HCT116 (cell line): ENCODE measurements around the gene DLL1. TPM values are rescaled to one million over a fixed set of nuclear protein-coding genes. Genes with fewer than 3 reads are reported as not detected.

Source experiments
- ATAC-seq: fragments of 200-7000 bp; cut with Tn5 transposase; 2 replicates; pipeline ENCODE4 v1.9.1; 2020; ENCODE audit warnings: mild to moderate bottlenecking, moderate library complexity
- BruUV-seq: library from RNA; stranded (reverse); fragments of 400-500 nt; replicated peaks from 2 replicates; lab custom pipeline; 2021; lab: Mats Ljungman, UMichigan
- CTCF ChIA-PET: fragments of 300-600 bp; sonication (Branson Sonifier 250); formaldehyde crosslinking; loops from one replicate; lab custom pipeline; 2021; ENCODE audit warnings: antibody characterized with exemption; lab: Charles Lee
- POLR2A ChIA-PET: fragments of 300-600, 350-600 bp; sonication (Branson Sonifier 250); formaldehyde crosslinking; loops from one replicate; lab custom pipeline; 2021; ENCODE audit warnings: antibody characterized with exemption; lab: Charles Lee
- RAD21 ChIA-PET, 2 experiments: fragments of 300-600 bp; sonication (Branson Sonifier 250); formaldehyde crosslinking; loops; one replicate each; lab custom pipeline; 2023; ENCODE audit warnings: low total read pairs in 2 of 2; ENCODE audit not compliant: uncharacterized antibody in 2 of 2, unreplicated experiment in 2 of 2, low non-redundant PET in 1 of 2; lab: Charles Lee
- DNase-seq: peaks from one replicate; pipeline ENCODE4 v3.0.0-alpha.2; 2010; ENCODE audit warnings: low read depth, low spot score
- H2AFZ ChIP-seq: fragments of 200-600 bp; shearing (Covaris generic), sonication (generic); 2 replicates; pipeline ENCODE4 v1.6.1; 2017; ENCODE audit warnings: low read depth, mixed run types, mixed read lengths, antibody characterized with exemption, low read length; ENCODE audit not compliant: poor library complexity, severe bottlenecking
- H3K27ac ChIP-seq: 2 replicates; pipeline ENCODE4 v1.5.1; 2012; ENCODE audit warnings: low read depth, low read length
- H3K27me3 ChIP-seq: fragments of 200-600 bp; sonication (generic); 2 replicates; pipeline ENCODE4 v1.6.1; 2016; ENCODE audit warnings: mixed run types, low read length, mixed read lengths; ENCODE audit not compliant: insufficient read depth
- H3K36me3 ChIP-seq, 2 experiments: fragments of 200-500 bp in 1 of 2; fragments of 200-600 bp in 1 of 2; sonication (Bioruptor generic) in 1 of 2; sonication (generic) in 1 of 2; 2 replicates each; pipeline versions ENCODE4 v1.5.1 to v1.6.1; 2014 to 2016; ENCODE audit warnings: low read length in 2 of 2, inconsistent platforms in 1 of 2, mixed read lengths in 1 of 2, mixed run types in 1 of 2; ENCODE audit not compliant: insufficient read depth in 2 of 2, control insufficient read depth in 1 of 2
- H3K4me1 ChIP-seq, 2 experiments: fragments of 200-600 bp in 1 of 2; sonication (generic) in 1 of 2; 2 replicates each; pipeline versions ENCODE4 v1.5.1 to v1.6.1; 2012 to 2017; ENCODE audit warnings: low read length in 2 of 2, inconsistent platforms in 1 of 2, mild to moderate bottlenecking in 1 of 2, mixed read lengths in 1 of 2, mixed run types in 1 of 2, moderate library complexity in 1 of 2; ENCODE audit not compliant: insufficient read depth in 2 of 2, control insufficient read depth in 1 of 2
- H3K4me2 ChIP-seq: fragments of 200-600 bp; sonication (generic); 2 replicates; pipeline ENCODE4 v1.6.1; 2017; ENCODE audit warnings: mixed run types, low read length, mixed read lengths
- H3K4me3 ChIP-seq, 2 experiments: fragments of 200-600 bp in 1 of 2; sonication (generic) in 1 of 2; replicated peaks in 1 of 2; 2 replicates each; pipeline ENCODE4 v1.5.1; 2011 to 2016; ENCODE audit warnings: low read length in 2 of 2, control low read depth in 1 of 2, low read depth in 1 of 2, mild to moderate bottlenecking in 1 of 2, mixed read lengths in 1 of 2, mixed run types in 1 of 2
- H3K79me2 ChIP-seq: fragments of 200-600 bp; sonication (generic); 2 replicates; pipeline ENCODE4 v1.6.1; 2017; ENCODE audit warnings: mild to moderate bottlenecking, mixed run types, low read length, moderate library complexity, mixed read lengths; ENCODE audit not compliant: insufficient read depth
- H3K9ac ChIP-seq: fragments of 200-600 bp; sonication (generic); 2 replicates; pipeline ENCODE4 v1.6.1; 2016; ENCODE audit warnings: low read length, mixed read lengths
- H3K9me2 ChIP-seq: fragments of 200-600 bp; sonication (generic), shearing (Covaris generic); 2 replicates; pipeline ENCODE4 v1.6.1; 2017; ENCODE audit warnings: mixed run types, mild to moderate bottlenecking, moderate library complexity; ENCODE audit not compliant: insufficient read depth
- H3K9me3 ChIP-seq, 2 experiments: fragments of 200-500 bp in 1 of 2; fragments of 200-600 bp in 1 of 2; sonication (Bioruptor generic) in 1 of 2; sonication (generic) in 1 of 2; 2 replicates each; pipeline ENCODE4 v1.6.1; 2014 to 2017; ENCODE audit warnings: low read length in 2 of 2, mixed read lengths in 2 of 2, inconsistent platforms in 1 of 2, low read depth in 1 of 2, mild to moderate bottlenecking in 1 of 2, mixed run types in 1 of 2, moderate library complexity in 1 of 2; ENCODE audit not compliant: control insufficient read depth in 1 of 2, insufficient read depth in 1 of 2
- H4K20me1 ChIP-seq: fragments of 200-600 bp; sonication (generic), shearing (Covaris generic); 2 replicates; pipeline ENCODE4 v1.6.1; 2017; ENCODE audit warnings: mixed run types, mild to moderate bottlenecking, moderate library complexity; ENCODE audit not compliant: insufficient read depth
- ATF3 ChIP-seq: IDR thresholded peaks from 2 replicates; pipeline ENCODE4 v1.6.1; 2012
- CEBPB ChIP-seq: IDR thresholded peaks from 2 replicates; pipeline ENCODE4 v1.6.1; 2012; ENCODE audit warnings: low read depth
- ELF1 ChIP-seq: IDR thresholded peaks from 2 replicates; pipeline ENCODE4 v1.6.1; 2012; ENCODE audit warnings: low read depth, borderline replicate concordance
- EZH2 ChIP-seq: fragments of 200-600 bp; sonication (generic); IDR thresholded peaks from 2 replicates; pipeline ENCODE4 v1.6.1; 2017; ENCODE audit warnings: antibody characterized with exemption, mixed run types
- EZH2phosphoT487 ChIP-seq: fragments of 200-600 bp; IDR thresholded peaks from 2 replicates; pipeline ENCODE4 v1.6.1; 2018; ENCODE audit warnings: antibody characterized with exemption, borderline replicate concordance
- FOSL1 ChIP-seq: IDR thresholded peaks from 2 replicates; pipeline ENCODE4 v1.6.1; 2012; ENCODE audit warnings: low read depth
- JUND ChIP-seq: IDR thresholded peaks from 2 replicates; pipeline ENCODE4 v1.6.1; 2012
- POLR2AphosphoS5 ChIP-seq: IDR thresholded peaks from 2 replicates; pipeline ENCODE4 v1.6.1; 2011; ENCODE audit warnings: mild to moderate bottlenecking, low read depth, low read length, moderate library complexity
- RAD21 ChIP-seq: IDR thresholded peaks from 2 replicates; pipeline ENCODE4 v1.6.1; 2012; ENCODE audit warnings: low read depth, mild to moderate bottlenecking
- SIN3A ChIP-seq: IDR thresholded peaks from 2 replicates; pipeline ENCODE4 v1.6.1; 2012; ENCODE audit warnings: low read depth
- SP1 ChIP-seq: IDR thresholded peaks from 2 replicates; pipeline ENCODE4 v1.6.1; 2012; ENCODE audit warnings: low read depth
- intact Hi-C: fragments of 100-400 bp; cut with micrococcal nuclease; formaldehyde crosslinking; loops from 2 replicates; pipeline ENCODE4 v1.10.0; 2022
- total RNA-seq: library from RNA; stranded (reverse); gene quantifications from one replicate; pipeline ENCODE4 v1.2.1, GENCODE V29; 2021; ENCODE audit not compliant: unreplicated experiment
- TF ChIP-seq, protein P1 (sequence below): IDR thresholded peaks from 2 replicates; pipeline ENCODE4 v1.6.1; 2012
- TF ChIP-seq, protein P2 (sequence below), 3 experiments: fragments of 200-600 bp in 1 of 3; sonication (generic) in 1 of 3; IDR thresholded peaks in 2 of 3; conservative IDR thresholded peaks in 1 of 3; 2 replicates each; pipeline ENCODE4 v1.5.1; 2012 to 2017; ENCODE audit warnings: low read depth in 2 of 3, low read length in 2 of 3, antibody characterized with exemption in 1 of 3, borderline replicate concordance in 1 of 3, control low read depth in 1 of 3, mild to moderate bottlenecking in 1 of 3, mixed read lengths in 1 of 3, mixed run types in 1 of 3, moderate library complexity in 1 of 3; ENCODE audit not compliant: insufficient read depth in 1 of 3

The DLL1 gene
- total RNA-seq, 1 experiment from 2014 or later, result 5.3 TPM

- TF ChIP-seq SIN3A (no peak), FOSL1 (no peak), ELF1 (no peak), ATF3 (no peak), EZH2 (no peak), JUND (no peak), EZH2phosphoT487 (no peak), CEBPB (no peak), RAD21 (no peak), SP1 (no peak), POLR2AphosphoS5 (no peak)
- TF ChIP-seq, protein P1, sequence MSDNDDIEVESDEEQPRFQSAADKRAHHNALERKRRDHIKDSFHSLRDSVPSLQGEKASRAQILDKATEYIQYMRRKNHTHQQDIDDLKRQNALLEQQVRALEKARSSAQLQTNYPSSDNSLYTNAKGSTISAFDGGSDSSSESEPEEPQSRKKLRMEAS, result no peak
- TF ChIP-seq, protein P2, sequence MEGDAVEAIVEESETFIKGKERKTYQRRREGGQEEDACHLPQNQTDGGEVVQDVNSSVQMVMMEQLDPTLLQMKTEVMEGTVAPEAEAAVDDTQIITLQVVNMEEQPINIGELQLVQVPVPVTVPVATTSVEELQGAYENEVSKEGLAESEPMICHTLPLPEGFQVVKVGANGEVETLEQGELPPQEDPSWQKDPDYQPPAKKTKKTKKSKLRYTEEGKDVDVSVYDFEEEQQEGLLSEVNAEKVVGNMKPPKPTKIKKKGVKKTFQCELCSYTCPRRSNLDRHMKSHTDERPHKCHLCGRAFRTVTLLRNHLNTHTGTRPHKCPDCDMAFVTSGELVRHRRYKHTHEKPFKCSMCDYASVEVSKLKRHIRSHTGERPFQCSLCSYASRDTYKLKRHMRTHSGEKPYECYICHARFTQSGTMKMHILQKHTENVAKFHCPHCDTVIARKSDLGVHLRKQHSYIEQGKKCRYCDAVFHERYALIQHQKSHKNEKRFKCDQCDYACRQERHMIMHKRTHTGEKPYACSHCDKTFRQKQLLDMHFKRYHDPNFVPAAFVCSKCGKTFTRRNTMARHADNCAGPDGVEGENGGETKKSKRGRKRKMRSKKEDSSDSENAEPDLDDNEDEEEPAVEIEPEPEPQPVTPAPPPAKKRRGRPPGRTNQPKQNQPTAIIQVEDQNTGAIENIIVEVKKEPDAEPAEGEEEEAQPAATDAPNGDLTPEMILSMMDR (IDR thresholded peaks at IDR 0.05 in 2 of 3, conservative IDR thresholded peaks at IDR 0.05 in 1 of 3; ENCODE audit: borderline replicate concordance in 1 of 3, insufficient read depth in 1 of 3, low read depth in 2 of 3, low read length in 2 of 3), result no peak
- no TSS peak for BruUV-seq
- Histone ChIP-seq H3K4me2 (no peak overlapping the region), H2AFZ (no peak overlapping the region), H3K27ac (no peak overlapping the region), H3K4me1 (peaks cover 1 to 2% of the 10 kb centered on the region in 2 experiments; a peak in 3 of 4 replicates), H3K9ac (no peak overlapping the region), H3K79me2 (no peaks in the 10 kb centered on the region), H3K9me3 (no peaks in the 10 kb centered on the region), H3K27me3 (no peaks in the 10 kb centered on the region), H4K20me1 (no peaks in the 10 kb centered on the region), H3K9me2 (no peaks in the 10 kb centered on the region), H3K4me3 (no peak overlapping the region), H3K36me3 (no peaks in the 10 kb centered on the region)
- DNase-seq (no peak), ATAC-seq (no peak)
- intact Hi-C loops, result no loop called here
- POLR2A ChIA-PET, result no interaction called here
- RAD21 ChIA-PET, result interaction anchor here in 1 of 2 experiments (0.6 kb wide), 1 partner anchor 358 kb away, joined by 3 read pairs; no protein-coding TSS in a partner anchor
- CTCF ChIA-PET, result no interaction called here
These were observed 19.8 kb downstream of the DLL1 start for GRCh38 chr6:170270984-170271593.
